NCI-H1092 (cell line): Measurements from ENCODE around the gene PXMP4.

ENCODE experiments used
- DNase-seq: peaks from one replicate; lab custom pipeline; 2025; lab: John Stamatoyannopoulos, UW

Gene PXMP4

GRCh38 chr20:33732166-33732970 is 12.3 kb upstream of the PXMP4 start:
- peak; percentile 91 for DNase-seq

GRCh38 chr20:33731693-33732165 is 11.6 kb upstream of the PXMP4 start, which contains the start of gene ZNF341:
TSS of gene ZNF341 (plus strand) at chr20:33731996. CDS start at chr20:33732022, 26 bp downstream.
- DNase-seq, result peak; percentile 91

GRCh38 chr20:33730946-33731692 is 11.0 kb upstream of the PXMP4 start:
- no peak for DNase-seq

DNA sequence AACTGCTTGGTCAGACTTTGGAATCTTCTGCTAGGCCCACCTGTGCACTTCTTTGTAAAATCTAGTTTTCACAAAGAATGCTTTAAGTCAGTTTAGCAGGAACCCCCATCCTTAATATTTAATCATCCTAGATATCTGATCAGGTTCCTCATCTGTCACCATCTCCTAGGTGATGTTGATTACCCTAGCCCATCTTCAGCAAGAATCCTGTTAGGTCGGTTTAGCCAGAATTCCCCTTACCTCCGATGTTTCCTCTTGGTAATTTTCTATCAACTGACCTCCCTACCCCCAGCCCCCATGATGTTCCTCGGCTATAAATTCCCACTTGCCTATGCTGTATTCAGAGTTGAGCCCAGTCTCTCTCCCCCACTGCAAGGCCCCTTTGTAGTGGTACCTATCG is 9.0 kb upstream of the PXMP4 start:
- DNase-seq, result no peak

DNA sequence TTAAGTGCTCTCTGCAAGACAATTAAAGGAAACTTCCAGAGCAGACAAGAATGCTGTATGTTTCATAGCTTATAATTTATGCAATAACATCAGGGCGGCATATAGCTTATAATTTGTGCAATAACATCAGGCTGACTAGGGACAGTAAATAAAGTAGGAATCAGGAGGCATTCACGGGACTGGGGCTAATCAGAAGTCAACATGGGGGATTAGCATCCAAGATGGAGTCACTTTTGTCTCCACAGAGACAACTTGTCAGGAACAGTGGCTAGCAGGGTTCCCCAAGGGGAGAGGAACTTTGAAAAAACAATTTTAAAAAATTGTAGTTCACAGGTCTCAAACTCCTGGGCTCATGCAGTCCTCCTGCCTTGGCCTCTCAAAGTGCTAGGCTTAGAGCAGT is 8.4 kb upstream of the PXMP4 start:
- no peak for DNase-seq

- DNase-seq, result no peak
Observed at GRCh38 chr20:33727806-33728205, 7.7 kb upstream of the PXMP4 start.

DNA sequence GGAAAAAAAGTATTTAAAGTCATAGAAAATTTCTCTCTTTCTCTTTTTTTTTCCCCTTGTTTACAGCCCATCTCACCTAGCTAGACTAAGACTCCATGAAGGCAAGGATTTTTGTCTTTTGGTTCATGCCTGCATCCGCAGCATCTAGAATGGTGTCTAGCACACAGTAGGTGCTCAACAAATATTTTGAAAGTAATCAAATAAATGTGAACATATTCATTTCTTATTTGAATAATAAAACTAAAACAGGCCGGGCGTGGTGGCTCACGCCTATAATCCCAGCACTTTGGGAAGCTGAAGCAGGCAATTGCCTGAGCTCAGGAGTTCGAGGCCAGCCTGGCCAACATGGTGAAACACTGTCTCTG is 7.0 kb upstream of the PXMP4 start:
- no peak for DNase-seq

DNA sequence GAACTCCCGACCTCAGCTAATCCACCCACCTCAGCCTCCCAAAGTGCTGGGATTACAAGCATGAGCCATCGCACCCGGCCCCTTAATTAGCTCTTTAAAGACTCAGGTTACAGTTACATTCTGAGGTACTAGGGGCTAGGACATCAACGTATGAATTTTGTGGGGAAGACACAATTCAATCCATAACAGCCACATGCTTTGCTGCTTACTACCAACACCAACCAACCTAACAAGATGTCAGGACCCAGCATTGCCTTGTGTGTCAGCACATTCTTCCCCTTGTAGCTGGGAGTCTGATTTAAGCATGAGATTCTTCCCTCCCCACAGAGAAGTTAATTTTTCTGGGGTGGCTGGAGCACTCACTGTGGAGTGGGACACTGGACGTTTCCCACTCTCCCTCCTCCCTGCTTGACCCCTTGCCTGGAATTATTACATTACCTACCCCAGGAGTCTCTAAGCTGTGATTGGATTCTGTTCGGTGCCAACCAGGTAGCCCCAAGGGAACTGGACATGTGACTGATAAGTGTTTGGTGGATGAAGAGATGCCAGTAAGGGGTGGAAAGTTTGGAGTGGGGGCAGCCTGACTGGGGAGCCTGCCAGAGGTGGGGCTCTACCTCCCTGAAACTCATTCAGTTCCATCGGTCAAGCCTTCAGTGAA is 5.6 kb upstream of the PXMP4 start:
- no peak for DNase-seq

DNA sequence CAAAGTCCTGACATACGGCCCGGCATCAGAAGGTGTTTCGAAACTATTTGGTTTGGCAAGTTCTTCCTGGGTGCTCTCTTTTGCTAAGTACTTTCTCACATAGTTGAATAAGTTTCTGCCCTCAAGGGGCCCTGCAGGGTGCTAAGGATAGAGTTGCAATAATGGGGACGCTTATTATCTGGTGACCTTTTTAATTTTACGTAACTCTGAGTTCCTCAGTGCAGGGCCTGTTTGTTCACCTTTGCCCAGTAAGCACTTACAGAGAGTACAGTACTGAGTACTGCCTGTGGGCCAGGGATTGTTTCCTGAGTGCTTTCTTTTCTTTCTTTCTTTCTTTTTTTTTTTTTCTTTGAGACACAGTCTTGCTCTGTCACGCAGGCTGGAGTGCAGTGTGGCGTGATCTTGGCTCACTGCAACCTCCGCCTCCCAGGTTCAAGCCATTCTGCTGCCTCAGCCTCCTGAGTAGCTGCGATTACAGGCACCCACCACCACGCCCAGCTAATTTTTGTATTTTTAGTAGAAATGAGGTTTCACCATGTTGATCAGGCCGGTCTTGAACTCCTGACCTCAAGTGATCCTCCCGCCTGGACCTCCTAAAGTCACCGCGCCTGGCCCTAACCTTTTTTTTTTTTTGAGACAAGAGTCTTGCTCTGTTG is 4.5 kb upstream of the PXMP4 start:
- DNase-seq, result no peak

DNA sequence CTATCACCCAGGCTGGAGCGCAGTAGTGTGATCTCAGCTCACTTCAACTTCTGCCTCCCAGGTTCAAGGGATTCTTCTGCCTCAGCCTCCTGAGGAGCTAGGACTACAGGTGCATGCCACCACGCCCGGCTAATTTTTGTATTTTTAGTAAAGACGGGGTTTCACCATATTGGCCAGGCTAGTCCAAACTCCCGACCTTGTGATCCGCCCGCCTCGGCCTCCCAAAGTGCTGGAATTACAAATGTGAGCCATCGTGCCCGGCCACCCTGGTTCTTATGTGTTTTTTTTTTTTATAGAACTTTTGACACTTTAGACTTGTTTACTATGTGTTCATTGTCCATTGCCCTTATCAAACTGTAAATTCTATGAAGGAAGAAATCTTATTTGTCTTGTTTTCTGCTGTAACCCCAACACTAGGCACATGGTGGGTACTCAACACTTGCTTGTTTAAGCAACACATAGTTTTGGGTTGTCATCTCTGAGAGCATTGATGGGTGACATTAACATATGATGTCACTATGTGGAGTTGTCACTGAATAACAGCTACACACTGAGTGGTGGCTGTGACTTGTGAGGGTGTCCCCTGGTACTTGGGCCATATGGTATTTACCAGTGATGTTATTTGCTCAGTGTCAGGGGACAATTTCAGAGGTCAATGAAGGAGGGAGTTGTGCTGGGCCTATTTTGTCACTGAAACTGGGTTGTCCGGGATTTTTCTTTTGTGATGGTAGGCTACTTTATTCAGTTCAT is 1.5 kb upstream of the PXMP4 start:
- no peak for DNase-seq

DNA sequence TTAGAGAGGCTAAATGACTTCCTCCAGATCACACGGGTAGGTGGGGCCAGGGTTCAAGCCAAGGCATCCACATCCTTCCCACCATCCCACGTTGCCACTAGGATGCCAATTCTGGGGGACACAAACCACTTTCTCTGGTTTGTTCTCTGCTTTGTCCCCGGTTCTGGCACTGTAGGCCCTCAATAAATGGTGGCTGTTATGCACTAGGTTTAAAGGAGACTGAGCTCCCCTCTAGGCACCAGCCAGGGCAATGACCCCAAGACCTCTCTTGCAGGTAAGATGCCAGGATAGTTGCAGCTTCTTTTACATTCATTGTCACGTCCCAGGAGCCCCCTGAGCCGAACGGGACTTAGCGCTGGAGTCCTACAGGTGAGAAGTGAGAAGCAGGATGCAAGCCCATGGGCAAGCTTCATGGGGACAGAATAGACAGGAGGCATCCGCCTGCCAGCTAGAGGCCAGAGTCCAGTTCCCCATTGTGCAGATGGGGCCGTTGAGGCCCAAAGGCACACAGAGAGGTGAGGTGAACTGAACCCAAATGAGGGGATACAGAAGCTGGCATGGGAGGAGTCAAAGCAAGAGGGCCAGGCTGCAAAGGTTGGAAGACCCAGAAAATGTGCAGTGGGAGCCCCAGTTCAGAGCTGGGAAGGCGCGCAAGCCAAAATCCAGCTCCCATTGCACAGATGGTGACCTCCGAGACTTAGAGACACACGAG is 677 bp downstream of the PXMP4 start:
- no peak for DNase-seq

DNA sequence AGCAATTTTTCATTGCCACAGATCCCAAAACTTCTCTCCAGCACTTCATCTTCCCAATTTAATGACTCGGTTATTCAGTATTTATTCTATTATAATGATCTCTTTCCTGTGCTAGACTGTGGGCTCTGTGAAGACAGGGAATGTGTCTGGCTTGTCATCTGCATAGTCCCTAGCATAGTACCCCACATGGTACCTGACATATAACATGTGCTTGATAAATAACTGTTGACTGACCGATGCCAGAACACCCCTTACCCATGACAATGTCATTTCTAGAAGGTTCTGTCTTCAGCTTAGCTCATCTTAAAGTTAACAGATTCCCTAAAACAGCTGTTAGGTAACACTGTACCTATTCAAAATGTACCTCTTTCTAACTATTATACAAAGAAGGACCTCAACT is 3.6 kb downstream of the PXMP4 start:
- no peak for DNase-seq

DNA sequence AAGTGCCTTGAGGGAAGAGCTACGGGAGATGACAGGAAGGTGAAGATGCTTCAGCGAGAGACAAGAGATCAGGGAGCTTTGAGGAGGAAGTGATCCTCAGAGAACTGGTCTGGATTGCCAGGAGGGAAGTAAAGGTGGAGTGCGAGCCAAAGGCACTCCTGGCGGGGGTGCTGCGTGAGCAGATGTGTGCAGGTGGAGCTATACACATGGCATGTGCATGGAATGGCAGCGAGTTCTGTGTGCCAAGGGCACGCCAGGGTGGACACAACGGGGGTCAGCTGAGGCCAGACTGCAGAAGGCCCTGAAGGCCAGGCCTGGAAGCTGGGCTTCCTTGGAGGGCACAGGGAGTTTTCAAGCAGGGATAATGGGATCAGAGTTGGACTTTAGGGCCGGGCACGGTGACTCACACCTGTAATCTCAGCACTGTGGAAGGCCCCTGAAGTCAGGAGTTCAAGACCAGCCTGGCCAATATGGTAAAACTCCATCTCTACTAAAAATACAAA is 6.2 kb downstream of the PXMP4 start:
- no peak for DNase-seq

DNA sequence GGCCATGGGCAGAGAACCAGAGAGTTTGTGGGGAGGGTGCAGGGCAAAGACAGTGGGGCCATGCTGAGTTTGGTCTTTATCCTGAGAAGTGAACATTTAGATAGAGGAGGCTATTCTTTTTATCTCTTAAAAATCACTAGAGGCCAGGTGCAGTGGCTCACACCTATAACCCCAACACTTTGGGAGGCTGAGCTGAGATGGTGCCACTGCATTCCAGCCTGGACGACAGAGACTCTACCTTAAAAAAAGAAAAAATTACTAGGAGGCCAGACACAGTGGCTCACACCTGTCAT is 8.7 kb downstream of the PXMP4 start:
- no peak for DNase-seq

- DNase-seq, result no peak
Observed at GRCh38 chr20:33710681-33711445, 9.2 kb downstream of the PXMP4 start.

DNA sequence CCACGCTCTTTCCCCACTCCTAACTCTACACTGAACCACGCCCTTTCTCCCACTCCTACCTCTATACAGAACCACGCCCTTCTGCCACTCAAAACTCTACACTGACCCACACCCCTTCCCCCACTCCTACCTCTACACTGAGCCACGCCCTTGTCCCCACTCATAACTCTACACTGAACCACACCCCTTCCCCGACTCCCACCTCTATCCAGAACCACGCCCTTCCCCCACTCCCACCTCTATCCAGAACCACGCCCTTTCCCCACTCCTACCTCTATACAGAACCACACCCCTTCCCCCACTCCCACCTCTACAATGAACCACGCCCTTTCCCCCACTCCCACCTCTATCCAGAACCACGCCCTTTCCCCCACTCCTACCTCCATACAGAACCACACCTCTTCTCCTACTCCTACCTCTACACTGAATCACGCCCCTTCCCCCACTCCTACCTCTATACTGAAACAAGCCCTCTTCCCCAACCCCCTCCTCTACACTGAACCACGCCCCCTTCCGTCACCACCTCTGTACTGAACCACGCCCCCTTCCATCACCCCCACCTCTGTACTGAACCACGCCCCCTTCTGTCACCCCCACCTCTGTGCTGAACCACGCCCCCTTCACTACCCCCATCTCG is 10.1 kb downstream of the PXMP4 start:
- DNase-seq, result no peak

- no peak for DNase-seq
Observed at GRCh38 chr20:33709398-33709797, 10.7 kb downstream of the PXMP4 start.

- no peak for DNase-seq
Observed at GRCh38 chr20:33707668-33708067, 12.4 kb downstream of the PXMP4 start.

- no peak for DNase-seq
Observed at GRCh38 chr20:33704197-33704924, 15.7 kb downstream of the PXMP4 start.
